VCaP (cell line): Measurements from ENCODE around the gene KIF7.

Experiments
- H3K27ac ChIP-seq: fragments of 450-650 bp; 2 replicates; pipeline ENCODE4 v1.5.1; 2017
- TF ChIP-seq, protein P1 (sequence below): fragments of 450-650 bp; conservative IDR thresholded peaks from 2 replicates; pipeline ENCODE4 v1.5.1; 2017; ENCODE audit warnings: mild to moderate bottlenecking, moderate library complexity

Gene KIF7, protein sequence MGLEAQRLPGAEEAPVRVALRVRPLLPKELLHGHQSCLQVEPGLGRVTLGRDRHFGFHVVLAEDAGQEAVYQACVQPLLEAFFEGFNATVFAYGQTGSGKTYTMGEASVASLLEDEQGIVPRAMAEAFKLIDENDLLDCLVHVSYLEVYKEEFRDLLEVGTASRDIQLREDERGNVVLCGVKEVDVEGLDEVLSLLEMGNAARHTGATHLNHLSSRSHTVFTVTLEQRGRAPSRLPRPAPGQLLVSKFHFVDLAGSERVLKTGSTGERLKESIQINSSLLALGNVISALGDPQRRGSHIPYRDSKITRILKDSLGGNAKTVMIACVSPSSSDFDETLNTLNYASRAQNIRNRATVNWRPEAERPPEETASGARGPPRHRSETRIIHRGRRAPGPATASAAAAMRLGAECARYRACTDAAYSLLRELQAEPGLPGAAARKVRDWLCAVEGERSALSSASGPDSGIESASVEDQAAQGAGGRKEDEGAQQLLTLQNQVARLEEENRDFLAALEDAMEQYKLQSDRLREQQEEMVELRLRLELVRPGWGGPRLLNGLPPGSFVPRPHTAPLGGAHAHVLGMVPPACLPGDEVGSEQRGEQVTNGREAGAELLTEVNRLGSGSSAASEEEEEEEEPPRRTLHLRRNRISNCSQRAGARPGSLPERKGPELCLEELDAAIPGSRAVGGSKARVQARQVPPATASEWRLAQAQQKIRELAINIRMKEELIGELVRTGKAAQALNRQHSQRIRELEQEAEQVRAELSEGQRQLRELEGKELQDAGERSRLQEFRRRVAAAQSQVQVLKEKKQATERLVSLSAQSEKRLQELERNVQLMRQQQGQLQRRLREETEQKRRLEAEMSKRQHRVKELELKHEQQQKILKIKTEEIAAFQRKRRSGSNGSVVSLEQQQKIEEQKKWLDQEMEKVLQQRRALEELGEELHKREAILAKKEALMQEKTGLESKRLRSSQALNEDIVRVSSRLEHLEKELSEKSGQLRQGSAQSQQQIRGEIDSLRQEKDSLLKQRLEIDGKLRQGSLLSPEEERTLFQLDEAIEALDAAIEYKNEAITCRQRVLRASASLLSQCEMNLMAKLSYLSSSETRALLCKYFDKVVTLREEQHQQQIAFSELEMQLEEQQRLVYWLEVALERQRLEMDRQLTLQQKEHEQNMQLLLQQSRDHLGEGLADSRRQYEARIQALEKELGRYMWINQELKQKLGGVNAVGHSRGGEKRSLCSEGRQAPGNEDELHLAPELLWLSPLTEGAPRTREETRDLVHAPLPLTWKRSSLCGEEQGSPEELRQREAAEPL (N-terminal part only)

DNA sequence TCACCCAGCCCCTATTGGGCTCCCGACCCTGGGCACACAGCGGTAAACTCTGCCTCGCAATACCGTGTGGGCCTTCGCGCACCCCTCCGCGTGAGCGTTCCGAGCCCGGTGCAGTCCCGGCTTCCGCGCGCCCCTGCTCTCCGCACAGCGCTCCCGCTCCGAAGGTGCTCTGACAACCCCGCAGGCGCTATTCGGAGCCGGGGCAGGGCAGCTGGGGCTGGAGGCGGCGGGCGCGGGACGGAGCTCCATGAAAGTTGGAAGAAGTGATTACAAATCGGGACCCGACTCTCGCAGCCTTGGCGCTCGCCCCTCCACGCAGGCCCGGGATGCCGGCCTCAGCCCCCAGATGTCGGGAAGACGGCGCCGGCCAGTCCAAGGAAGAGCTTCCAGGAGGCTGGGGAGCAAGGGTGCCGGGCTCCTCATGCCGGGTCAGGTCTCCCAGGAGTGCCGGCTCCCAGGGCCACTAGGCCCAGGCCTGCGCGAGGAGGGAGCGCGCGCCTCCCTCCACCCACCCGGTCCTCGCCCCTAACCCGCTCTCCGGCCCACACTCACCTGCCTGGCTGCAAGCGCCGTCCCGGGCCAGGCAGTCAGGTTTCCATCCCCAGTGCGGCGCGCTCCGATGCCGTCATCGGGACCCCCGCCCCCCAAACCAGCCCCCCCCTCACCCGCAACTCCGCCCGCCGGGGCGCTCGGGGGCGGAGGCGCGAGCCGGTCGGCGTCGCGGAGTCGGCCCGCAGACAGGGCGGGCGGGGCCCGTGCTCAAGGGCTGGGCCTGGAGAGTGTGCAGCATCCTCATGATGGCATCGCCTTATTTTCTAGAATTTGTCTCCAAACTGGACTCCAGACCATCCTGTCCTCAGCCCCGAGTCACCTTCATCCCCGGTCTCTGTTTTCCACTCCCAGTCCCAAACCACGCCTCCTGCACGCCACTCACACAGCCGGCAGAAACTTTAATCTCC lies at the start of gene KIF7:
Gene KIF7 (minus strand): TSS at position 621 of the 959 bp plus-strand sequence. CDS start 2,537 bp downstream, outside the sequence.
- H3K27ac ChIP-seq: peak within 1 kb of the TSS; percentile 82
- TF ChIP-seq, protein P1, sequence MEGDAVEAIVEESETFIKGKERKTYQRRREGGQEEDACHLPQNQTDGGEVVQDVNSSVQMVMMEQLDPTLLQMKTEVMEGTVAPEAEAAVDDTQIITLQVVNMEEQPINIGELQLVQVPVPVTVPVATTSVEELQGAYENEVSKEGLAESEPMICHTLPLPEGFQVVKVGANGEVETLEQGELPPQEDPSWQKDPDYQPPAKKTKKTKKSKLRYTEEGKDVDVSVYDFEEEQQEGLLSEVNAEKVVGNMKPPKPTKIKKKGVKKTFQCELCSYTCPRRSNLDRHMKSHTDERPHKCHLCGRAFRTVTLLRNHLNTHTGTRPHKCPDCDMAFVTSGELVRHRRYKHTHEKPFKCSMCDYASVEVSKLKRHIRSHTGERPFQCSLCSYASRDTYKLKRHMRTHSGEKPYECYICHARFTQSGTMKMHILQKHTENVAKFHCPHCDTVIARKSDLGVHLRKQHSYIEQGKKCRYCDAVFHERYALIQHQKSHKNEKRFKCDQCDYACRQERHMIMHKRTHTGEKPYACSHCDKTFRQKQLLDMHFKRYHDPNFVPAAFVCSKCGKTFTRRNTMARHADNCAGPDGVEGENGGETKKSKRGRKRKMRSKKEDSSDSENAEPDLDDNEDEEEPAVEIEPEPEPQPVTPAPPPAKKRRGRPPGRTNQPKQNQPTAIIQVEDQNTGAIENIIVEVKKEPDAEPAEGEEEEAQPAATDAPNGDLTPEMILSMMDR: no peak

DNA sequence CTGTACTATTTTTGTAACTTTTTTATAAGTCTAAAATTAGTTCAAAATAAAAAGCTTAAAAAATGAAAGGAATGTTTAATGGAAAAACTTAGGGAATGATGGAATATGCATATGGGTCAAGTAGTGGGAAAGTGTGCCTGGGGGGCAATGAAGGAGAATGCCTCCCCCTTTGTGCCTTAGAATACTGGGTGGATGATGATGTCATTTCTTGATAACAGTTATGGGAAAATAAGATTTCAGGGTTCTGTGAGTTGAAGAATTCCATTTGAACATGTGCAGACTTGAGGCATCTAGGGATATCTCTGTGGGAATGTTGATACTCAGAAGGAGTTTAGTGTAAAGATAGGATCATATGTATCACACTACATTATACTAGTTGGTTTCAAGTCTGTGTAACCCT lies 49.1 kb upstream of the KIF7 start:
- no peak overlapping the region for H3K27ac ChIP-seq
- TF ChIP-seq, protein P1: no peak

DNA sequence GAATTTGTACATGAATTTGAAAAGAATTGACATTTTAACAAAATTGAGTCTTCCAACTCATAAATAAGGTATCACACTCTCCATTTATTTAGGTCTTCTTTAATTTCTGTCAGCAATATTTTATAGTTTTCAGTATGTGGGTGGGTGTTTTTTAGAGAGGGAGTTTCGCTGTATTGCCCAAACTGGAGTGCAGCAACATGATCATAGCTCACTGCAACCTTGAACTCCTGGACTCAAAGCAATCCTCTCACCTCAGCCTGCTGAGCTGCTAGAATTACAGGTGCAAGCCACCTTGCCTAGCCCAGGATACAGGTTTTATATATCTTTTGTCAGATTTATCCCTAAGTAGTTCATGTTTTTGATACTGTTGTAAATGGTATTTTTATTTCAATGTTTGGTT lies 39.9 kb upstream of the KIF7 start:
- TF ChIP-seq, protein P1: no peak
- H3K27ac ChIP-seq: no peak overlapping the region

DNA sequence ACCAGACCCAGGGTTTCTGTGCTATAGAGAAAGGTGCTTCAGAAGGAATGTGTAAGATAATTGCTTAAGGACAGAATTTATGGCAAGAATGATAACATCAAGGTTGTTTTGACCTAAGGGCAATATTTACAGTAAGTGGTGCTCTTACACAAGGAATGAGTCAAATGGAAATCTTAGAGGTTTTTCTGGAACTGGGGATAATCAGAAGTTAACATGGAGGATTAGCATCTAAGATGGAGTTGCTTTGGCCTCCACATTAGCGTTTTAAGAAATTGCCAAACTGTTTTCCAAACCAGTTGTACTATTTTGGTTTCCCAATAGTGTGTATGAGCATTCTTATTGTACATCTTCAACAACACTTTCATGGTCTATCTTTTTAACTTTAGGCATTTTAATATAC lies 38.4 kb upstream of the KIF7 start:
- H3K27ac ChIP-seq: peak overlapping the region; percentile 82
- TF ChIP-seq, protein P1: no peak

DNA sequence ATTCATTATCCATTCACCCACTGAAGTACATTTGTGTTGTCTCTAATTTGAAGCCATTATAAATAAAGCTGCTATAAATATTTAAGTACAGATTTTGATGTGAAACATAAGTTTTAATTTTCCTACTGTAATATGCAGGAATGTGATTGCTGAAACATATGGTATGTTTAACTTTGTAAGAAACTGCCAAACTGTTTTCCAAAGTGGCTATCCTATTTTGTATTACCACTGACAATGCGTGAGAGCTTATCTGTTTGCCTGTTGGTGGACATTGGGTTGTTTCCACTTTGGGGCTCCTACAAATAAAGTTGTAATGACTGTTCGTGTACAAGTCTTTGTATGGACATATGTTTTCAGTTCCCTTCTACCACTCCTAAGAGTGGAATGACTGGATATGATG lies 37.8 kb upstream of the KIF7 start:
- TF ChIP-seq, protein P1: no peak
- H3K27ac ChIP-seq: peak overlapping the region; percentile 82

DNA sequence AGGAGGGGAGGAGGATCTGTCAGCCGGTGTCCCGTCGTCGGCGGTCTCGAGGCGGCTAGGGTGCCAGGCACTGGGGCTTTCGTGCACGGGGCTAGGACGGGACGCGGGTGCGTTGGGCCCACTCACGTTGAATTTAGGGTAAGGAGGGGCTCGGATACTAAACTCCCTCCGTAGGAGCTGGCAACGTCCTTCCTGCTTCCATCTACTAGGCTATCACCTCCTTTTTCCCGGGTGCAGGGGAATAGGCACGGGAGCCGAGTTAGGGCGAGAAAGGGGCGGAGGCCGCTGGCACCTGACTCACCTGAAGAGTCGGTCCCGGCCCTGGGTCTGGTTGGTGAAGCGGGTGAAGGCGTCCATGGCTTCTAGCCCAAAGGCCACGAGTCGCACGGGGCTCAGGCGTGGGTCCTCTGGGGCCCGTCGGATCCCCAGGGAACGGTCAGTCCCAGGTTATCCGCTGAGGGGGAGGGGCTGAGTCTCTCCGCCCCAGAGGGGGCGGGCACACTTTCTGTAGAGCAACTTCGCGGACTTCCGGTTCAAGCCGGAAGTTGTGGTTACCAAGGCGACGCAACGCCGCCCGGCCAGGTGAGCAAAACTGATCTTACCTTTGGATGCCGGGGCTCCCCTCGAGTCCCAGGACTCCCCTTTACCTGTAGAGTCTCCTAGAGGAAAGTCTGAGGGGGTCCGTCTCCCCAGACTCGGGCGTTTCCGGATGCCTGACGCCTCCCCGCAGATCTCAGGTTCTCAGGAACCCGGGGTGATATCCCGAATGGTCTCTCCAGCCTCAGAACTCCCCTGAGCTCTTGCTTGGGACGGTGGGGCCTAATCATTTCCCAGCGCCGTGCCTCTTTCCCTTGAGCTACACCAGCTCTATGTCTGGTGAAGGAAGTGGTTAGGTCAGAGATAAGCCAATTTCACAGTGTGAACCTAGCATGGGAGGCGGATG lies 35.3 kb upstream of the KIF7 start, which contains the start of the genes PEX11A and WDR93:
Gene PEX11A (minus strand): TSS at position 479 of the 943 bp plus-strand sequence. CDS start 122 bp downstream, at position 357.
Gene WDR93 (plus strand): TSS at position 536 of the 943 bp plus-strand sequence. CDS start 10,936 bp downstream, outside the sequence.
- peak within 1 kb of the TSS; percentile 82 for H3K27ac ChIP-seq

DNA sequence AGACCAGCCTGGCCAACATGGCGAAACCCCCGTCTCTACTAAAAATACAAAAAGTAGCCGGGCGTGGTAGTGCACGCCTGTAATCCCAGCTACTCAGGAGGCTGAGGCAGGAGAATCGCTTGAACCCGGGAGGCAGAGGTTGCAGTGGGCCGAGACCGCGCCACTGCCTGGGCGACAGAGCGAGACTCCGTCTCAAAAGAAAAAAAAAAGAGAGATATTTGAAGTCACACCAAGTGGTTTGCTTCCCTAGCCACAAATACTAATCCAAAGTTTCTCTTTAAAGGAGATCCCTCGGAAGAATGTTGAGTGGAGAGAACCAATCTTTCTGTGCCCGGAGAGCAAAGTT lies 34.6 kb upstream of the KIF7 start:
- peak overlapping the region; percentile 82 for H3K27ac ChIP-seq

More for the DNA sequence above, 35.3 kb upstream of the KIF7 start, which contains the start of the genes PEX11A and WDR93:
- TF ChIP-seq, protein P1: no peak
